Measurements from ENCODE around the gene TOP3B.

TOP3B gene

DNA sequence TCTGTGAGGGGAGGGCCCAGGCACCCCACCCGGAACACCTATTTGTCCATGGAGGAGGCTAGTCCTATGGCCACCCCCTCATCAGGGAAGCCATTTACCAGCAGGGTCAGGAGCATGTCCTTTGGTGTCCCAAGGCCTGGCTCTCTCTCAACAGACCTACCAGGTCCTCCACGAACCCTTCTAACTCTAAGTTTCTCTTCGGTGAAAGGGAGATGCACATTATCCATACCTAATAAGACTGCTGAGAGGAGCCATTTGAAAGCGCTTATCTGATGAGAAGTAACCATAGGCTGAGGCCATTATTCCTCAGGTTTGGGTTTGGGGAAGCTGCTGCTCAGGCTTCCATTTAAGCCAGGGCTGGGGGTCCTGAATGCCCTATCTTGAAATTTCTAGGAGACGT lies 9.2 kb upstream of the TOP3B start:
- TF ChIP-seq CTCF (IDR thresholded peaks at IDR 0.05), result no peak
- no peak overlapping the region for H3K27ac ChIP-seq
- H3K4me3 ChIP-seq, result no peak overlapping the region
- no peak for DNase-seq (ENCODE audit: low spot score)

DNA sequence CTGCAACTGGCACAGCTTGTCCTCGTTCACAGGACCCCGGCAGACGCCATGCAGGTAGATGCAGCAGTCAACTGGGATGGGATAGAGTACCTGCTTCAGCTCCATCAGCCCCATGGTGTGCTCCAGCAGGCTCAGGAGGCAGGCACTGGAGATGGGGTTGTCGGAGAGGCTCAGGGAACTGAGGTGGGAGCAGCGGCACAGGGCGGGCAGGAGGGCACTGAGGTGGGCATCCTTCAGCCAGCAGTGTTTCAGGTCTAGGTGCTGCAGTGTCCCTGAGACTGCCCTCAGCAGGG lies 8.7 kb upstream of the TOP3B start:
- H3K4me3 ChIP-seq, result no peak overlapping the region
- DNase-seq (ENCODE audit: low spot score), result no peak
- no peak for TF ChIP-seq CTCF (IDR thresholded peaks at IDR 0.05)
- H3K27ac ChIP-seq, result no peak overlapping the region

GRCh38 chr22:21990445-21991303 lies 8.1 kb upstream of the TOP3B start:
- DNase-seq (ENCODE audit: low spot score), result no peak
- H3K4me3 ChIP-seq, result no peak overlapping the region
- no peak for TF ChIP-seq CTCF (IDR thresholded peaks at IDR 0.05)
- H3K27ac ChIP-seq, result no peak overlapping the region

DNA sequence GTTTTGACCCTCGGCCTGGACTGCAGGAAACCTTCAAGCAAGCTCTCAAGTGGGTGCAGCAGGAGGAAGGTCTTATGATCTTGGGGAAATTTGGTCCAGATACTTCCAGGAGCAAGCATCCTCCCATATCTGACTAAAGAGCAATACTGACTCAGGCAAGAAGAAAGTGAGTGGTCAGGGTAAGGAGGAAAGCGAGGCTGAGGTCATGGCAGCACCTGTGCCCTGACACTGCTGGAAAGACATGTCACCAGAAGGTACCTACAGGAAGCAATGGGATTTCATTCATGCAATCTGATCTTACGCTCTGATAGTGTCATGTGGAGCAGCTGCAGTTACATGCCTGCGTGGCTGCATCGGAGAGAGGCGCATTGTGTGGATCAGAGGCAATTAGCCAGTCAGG lies 6.5 kb upstream of the TOP3B start:
- DNase-seq (ENCODE audit: low spot score), result no peak
- Histone ChIP-seq H3K27ac (no peak overlapping the region), H3K4me3 (no peak overlapping the region)
- TF ChIP-seq CTCF (IDR thresholded peaks at IDR 0.05), result no peak

DNA sequence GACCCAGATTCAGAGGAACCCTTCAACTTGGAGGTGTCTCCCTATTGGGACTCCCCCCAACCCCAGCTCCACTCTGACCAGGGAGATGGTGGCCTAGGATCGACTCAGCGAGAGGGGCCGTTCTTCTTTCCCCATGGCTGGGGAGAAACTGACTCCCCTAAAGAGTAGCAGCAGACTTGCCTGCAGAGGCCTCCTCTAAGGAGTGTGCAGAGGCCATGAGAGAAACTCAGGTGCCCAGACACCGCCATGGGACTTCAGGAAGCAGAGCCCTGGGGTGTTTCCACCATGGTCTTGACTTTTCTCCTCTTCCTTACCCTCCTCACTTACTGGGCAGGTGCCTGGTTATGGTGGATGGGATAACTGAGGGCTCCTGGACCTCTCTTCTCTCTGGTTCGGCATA lies 2.6 kb upstream of the TOP3B start:
- TF ChIP-seq CTCF (IDR thresholded peaks at IDR 0.05), result no peak
- DNase-seq (ENCODE audit: low spot score), result no peak
- Histone ChIP-seq H3K4me3 (no peak overlapping the region), H3K27ac (no peak overlapping the region)

GRCh38 chr22:21984793-21985192 lies 2.2 kb upstream of the TOP3B start:
- Histone ChIP-seq H3K27ac (no peak overlapping the region), H3K4me3 (no peak overlapping the region)
- TF ChIP-seq CTCF (IDR thresholded peaks at IDR 0.05), result no peak
- DNase-seq (ENCODE audit: low spot score), result no peak

DNA sequence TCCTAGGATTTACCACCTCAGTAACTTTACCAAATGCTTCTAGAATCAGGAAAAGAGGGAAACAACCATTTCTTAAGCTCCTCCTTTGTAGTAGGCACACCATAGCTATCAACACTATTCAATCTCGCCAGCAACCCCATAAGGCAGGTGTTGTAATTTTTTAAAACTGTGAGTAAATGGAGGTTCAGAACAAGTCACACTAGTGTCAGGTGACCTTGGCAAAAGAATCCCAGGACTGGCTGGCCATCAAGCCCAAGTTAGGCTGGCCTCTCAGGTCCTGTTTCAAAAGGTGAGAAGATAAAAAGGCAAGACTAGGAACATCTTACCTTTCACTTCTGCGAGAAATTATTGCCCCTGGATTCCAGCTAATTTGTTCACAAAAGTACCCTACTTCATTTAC lies 713 bp downstream of the TOP3B start:
- no peak for DNase-seq (ENCODE audit: low spot score)
- no peak for TF ChIP-seq CTCF (IDR thresholded peaks at IDR 0.05)
- Histone ChIP-seq H3K4me3 (peak overlapping the region; percentile 82), H3K27ac (peak overlapping the region in 1 of 2 donors; percentile 69)
